GM18511 (cell line): ENCODE measurements around the gene A2M.
"Not testable (repeated sequence)": the region's sequence is repeated elsewhere in the genome, so short reads cannot be mapped to it uniquely, and the experiment has no call there.

Source experiments
- ATAC-seq: cut with Tn5 transposase; IDR thresholded peaks from one replicate; pipeline ENCODE4 v1.9.1; 2021; ENCODE audit warnings: mild to moderate bottlenecking, moderate library complexity; ENCODE audit not compliant: unreplicated experiment

Gene A2M

GRCh38 chr12:9115731-9116559 is at the start of gene A2M:
Gene A2M (minus strand): TSS chr12:9115919. CDS start chr12:9115849, 70 bp downstream.
- ATAC-seq: no peak

- no peak for ATAC-seq
Observed at GRCh38 chr12:9163392-9163791, 47.7 kb upstream of the A2M start.

DNA sequence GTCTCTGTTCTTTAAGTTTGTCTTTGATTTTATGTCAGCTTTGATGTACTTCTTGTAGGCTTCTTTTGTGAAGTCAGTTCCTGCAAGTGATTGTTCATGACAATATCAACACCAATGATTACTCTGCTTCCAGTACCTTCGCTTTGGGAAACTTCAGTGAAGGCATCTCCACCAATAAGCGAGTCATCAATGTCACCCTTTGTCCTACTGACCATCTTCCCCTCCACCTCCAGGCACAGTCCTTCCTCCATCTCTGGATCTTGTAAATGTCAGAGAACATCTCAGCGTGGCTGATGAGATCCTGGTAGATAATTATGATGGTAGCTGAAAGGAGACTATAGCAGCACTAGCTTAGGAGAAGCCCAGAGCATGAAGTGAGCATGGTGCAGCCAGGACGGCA is 40.4 kb upstream of the A2M start:
- no peak for ATAC-seq

DNA sequence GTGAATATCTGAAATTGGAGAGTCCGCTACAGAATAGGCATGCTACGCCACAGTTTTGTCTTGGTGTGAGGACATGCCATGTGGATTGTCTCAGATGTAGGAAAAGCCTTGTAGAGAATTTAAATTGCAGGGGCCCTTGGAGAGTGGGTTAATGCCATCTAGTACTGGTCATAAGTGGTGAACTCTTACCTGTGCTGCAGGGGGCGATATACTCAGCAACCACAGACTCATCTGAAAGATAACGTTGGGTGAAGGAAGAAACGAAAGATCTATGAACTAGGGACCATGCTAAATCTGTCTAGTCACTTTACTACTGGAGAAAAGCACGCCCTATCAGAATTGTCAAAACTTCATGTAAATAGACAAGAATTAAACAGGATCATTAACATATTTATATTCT is 33.7 kb upstream of the A2M start:
- ATAC-seq: no peak

GRCh38 chr12:9148926-9149325 is 33.2 kb upstream of the A2M start:
- ATAC-seq: no peak

GRCh38 chr12:9147461-9147860 is 31.7 kb upstream of the A2M start:
- ATAC-seq: no peak

- no peak for ATAC-seq
Observed at GRCh38 chr12:9144730-9145106, 29.0 kb upstream of the A2M start.

DNA sequence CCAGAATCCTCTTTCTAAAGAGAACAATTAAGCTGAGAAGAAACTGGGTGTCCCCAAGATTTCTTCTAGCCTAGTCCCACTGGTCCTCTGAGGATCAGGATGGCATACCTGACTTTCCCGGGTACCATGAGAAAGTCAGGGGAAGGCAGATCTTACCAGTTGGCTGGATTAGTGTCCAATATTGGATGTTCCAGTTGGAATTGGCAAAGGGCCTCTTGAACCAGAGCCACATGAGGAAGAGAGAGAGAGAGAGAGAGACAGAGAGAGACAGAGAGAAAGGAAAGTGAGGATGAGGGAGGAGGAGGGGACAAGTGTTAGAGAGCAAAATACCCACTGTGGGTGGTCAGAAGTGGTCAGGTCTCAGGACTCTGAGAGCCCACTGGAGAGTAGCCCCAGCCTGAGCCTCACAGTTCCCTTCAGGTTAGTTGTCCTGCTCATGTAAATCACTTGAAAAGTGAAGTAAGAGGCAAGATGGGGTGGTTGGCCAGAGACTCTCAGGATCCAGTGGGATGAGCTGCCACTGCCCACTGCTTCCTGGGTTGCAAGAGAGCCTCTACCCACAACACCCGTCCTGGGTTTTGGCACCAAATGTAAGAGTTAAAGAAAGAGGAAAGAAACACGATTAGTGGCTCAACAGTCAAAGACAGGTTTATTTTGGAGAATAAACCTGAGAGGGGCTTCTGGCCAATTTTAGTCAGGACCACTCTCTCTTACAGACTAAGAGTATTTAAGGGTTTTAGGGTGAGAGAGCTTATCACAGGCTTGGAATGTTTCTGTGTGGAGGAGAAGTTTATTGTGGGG is 28.4 kb upstream of the A2M start:
- ATAC-seq: no peak

GRCh38 chr12:9143137-9143536 is 27.4 kb upstream of the A2M start:
- ATAC-seq: no peak

DNA sequence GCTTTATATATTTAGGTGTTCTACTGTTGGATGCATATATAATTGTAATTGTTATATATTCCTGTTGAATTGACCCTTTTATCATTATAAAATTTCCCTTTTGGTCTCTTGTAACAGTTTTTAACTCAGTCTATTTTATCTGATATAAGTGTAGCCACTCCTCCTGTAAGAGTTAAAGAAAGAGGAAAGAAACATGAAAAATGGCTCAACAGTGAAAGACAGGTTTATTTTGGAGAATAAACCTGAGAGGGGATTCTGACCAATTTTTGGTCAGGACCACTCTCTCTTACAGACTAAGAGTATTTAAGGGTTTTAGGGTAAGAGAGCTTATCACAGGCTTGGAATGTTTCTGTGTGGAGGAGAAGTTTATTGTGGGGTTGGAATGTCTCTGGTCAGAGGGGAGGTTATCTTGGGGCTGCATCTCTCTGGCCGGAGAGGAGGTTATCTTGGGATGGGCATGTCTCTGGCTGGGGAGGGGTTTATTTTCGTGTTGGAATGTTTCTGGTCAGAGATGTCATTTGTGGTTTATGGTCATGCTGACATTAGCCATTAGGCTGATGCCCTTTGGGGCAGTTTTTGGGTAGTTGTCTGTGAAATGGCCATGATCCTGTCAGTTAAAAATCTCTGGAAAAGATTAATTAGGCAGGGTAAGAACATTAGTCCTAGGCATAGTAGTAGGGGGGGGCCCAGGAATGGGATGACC is 24.0 kb upstream of the A2M start:
- ATAC-seq: not testable (repeated sequence)

DNA sequence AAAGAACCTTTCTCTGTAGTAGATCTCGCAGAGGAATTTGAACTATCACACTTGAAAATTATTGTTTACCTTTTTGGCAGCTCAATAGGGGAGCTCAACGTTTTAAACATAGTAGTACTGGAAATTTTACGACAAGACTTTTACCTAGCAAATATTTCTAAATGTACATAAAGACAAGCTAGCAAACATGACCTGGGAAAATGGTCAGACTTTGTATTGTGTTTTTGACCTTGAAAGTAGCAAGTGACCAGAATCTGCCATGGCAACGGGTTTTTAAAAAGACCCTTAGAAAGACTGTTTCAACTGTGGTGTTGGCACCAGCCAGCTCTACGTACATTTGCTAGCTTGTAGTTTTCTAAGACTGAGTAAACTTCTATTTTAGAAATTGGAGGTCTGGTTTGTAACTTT is 20.2 kb upstream of the A2M start:
- no peak for ATAC-seq

DNA sequence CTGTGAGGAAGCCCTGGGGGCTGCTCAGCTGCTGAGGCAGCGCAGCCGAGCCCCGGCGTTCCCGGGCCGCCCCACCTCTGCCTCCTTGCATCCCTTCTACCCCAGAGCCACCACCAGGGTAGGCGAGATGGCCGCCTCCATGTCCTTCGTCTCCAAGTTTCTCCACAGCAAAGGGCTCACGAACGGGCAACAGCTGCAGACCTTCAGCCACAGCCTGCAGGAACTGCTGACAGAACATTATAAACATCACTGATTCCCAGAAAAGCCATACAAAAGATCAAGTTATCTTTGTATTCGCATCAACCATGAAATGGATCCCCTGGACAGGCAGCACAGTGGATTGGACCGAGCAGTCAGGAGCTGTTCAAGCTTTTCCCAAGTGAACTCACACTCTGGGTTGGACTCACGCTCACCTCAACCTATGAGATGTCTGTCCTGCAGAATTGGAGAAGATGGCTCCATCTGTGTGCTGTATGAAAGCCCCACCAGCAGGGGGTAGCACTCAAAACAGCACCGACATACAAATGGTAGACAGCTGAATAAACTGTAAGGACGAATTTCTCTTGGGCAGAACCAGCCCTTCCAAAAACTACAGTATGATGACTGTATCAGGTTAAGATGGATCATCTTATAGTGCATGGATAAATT is 19.4 kb upstream of the A2M start:
- ATAC-seq: no peak

GRCh38 chr12:9133216-9133916 is 17.6 kb upstream of the A2M start:
- ATAC-seq: no peak

- ATAC-seq: no peak
Observed at GRCh38 chr12:9132008-9132535, 16.4 kb upstream of the A2M start.

GRCh38 chr12:9130244-9130643 is 14.5 kb upstream of the A2M start:
- no peak for ATAC-seq

DNA sequence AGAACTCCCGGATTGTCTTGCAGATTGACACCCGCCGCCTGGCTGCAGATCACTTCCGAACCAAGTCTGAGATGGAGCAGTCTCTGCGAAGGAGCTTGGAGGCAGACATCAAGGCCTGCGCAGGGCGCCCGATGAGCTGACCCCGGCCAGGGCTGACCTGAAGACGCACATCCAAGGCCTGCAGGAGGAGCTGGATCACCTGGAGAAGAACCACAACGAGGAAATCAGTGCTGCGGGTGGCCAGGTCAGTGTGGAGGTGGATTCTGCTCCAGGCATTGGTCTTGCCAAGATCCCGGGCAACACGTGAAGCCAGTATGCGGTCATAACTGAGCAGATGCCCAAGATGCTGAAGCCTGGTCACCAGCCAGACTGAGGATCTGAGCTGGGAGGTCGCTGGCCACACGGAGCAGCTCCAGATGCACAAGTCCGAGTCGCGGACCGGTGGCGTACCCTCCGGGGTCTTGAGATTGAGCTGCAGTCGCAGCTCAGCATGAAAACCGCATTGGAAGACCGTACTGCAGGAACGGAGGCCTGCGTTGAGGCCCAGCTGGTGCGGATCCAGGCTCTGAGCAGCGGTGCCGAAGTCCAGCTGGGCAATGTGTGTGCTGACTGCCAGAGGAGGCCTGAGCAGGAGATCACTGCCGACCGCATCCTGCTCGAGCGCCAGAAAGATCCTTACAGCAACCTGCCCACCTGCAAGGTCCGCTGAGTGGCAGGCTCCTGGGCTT is 12.4 kb upstream of the A2M start:
- ATAC-seq: no peak

- ATAC-seq: no peak
Observed at GRCh38 chr12:9127484-9127883, 11.8 kb upstream of the A2M start.

GRCh38 chr12:9124383-9125031 is 8.8 kb upstream of the A2M start:
- no peak for ATAC-seq

DNA sequence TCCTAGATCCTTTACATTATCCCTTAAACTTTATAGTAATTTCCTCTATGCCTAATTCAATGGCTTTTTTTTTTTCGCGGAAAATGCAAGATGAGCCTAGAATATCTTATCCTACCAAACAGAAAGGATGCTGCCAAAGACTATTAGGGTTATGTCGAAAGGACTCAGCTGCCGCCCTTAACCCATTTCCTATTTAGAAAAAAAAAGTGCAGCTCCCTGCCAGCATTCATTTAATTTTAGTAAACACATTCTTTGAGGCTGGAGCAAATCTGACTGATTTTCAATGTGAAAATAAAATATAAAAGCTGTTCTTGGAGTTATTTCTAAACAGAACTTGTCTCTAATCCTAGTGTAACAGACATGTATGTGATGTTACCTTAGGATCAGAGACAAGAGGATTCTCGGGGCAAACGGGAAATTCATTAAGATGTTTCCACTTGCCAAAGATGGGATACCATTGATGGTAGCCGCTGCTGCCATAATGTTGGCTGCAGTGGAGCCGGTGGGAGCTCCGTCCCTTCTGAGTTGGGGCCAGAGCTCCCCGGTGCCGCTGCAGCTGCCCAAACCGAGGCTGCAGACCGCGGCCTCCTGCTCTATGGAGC is 8.2 kb upstream of the A2M start:
- ATAC-seq: no peak
